Stimulated activated CD8-positive, alpha-beta memory T cell treated with anti-CD3 and anti-CD28 coated beads, Interleukin-15, amount 100 ng/mL, for 48 hours (primary cell): ENCODE measurements around the gene PPP1R10.
A peak's percentile ranks its signal among the peaks of the same experiment; 100 is the strongest.
"Not testable (repeated sequence)": the region's sequence is repeated elsewhere in the genome, so short reads cannot be mapped to it uniquely, and the experiment has no call there.

Experiments
- DNase-seq, 2 donors: peaks; one replicate each; pipeline ENCODE4 v3.0.0-alpha.2; 2020; ENCODE audit warnings: low read depth in 2 of 2

Gene PPP1R10

GRCh38 chr6:30616811-30617564, at the start of gene PPP1R10:
Gene PPP1R10 (minus strand): TSS chr6:30617243. CDS start chr6:30609944, 7,299 bp downstream.
- DNase-seq, result peak; percentile 97 to 98

DNA sequence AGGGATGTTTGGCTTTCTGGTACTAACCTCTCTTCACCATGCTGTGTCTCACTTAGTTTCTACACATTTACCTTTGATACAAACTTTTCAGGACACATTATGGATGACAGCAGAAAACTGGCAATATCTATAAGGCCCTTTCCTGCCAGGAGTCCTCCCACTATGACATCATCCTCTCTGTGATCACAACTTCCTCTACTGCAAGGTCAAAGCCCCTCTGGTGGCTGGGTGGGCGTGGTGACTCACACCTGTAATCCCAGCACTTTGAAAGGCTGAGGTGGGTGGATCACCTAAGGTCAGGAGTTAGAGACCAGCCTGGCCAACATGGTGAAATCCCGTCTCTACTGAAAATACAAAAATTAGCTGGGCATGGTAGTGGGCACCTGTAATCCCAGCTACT, 49.3 kb upstream of the PPP1R10 start:
- DNase-seq, result peak; percentile 50 to 53

DNA sequence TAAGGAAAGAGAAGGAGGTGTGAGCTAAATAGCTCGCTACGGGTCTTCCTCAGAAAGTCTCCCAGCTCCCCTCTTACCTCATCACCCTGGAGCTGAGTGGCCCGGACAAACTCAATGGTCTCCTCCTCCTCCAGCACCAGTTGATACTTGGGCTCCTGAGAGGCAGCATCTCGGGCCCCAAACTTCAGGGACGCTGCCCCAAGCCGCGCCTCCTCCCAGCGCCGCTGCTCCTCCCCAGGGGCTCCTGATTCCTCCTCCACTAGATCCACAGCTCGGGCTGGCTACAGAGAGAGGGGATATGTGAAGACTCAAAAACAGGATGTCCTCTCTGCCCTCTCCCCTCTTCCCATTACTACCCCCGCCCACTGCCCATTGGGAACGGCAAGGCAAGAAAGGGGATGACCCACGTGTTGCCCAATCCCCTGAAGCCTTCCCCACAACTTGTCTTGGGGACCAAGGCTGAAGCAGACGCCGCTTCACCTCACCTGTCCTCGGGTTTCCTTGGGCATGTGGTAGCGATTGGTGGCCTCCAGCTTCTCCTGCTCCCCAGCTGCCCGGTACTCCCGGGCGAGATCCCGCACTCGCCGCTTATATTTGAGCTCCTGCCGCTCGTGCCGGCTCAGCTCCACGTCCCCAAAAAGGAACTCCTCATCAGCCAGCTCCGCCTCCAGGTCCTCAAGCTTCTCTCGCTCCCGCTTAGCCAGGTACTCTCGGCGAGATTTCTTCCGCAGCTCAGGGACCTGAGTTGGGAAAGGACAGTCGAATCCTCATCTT, 48.1 kb upstream of the PPP1R10 start:
- no peak for DNase-seq

GRCh38 chr6:30657922-30658321, 40.9 kb upstream of the PPP1R10 start:
- not testable (repeated sequence) for DNase-seq

DNA sequence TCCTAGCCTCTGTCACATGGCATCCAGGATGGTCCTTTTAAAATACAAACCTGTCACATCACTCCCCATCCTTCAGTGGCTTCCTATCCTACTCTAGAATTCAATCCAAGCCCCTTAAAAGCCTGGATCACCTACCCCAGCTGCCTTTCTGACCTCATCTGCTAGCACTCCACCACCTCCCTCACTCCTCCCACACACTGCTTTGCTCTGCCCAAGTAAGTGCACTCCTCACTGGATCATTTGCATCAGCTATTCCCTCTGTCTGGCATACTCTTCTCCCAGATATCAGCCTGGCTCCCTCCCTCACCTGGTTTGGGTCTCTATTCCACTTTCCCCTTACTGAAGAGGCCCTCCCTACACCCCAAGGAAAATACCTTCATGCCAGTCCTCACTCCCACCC, 40.4 kb upstream of the PPP1R10 start:
- no peak for DNase-seq

GRCh38 chr6:30656513-30656912, 39.5 kb upstream of the PPP1R10 start:
- no peak for DNase-seq

- no peak for DNase-seq
Observed at GRCh38 chr6:30655743-30656094, 38.7 kb upstream of the PPP1R10 start.

DNA sequence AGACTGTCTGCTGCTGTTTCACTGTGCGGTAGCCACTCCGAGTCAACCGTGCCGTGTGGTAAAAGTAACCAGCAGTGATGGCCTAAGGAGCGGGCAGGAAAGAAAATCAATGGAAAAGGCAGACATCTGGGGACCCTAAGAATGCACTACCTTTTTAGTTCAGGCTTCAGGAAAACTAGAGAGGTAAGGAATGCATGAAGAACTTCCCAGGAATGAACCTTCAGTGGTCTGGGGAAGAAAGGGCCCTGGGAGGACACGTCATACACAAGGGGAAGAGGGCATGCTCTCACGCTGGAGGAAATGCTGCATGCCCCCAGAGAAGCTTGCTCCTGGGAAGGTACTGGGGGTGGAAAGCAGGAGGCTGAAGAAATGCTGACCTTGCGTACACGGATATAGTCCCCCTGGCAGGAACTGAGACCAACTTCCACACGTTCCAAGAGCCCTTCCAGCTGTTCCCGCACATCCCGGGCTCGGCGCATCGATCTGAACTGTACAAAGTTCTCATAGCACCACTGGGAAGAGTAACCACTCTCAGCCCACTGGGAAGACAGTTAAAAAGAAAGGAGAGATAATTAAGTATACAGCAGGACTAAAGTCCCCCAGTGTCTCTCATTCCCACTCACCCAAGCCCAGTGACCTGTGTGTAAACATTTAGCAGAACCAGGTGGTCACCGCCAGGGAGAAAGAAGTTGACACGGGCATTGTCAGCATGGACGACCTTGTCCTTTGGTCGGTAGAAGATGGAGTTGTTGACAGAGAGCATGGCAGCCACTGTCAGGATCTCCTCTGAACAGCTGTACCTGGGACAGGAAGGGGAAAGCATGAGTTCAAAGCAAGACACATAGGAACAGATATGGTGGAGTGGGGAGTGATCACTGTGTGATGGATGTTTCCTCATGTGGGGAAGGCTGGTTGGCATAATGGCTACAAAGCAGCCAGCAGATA, 38.0 kb upstream of the PPP1R10 start:
- DNase-seq, result no peak

GRCh38 chr6:30651143-30651542, 34.1 kb upstream of the PPP1R10 start:
- no peak for DNase-seq

GRCh38 chr6:30647242-30648116, 30.4 kb upstream of the PPP1R10 start:
- DNase-seq, result peak; percentile 74 to 80

GRCh38 chr6:30646450-30647241, 29.6 kb upstream of the PPP1R10 start, which contains the start of gene C6orf136:
Gene C6orf136 (plus strand): TSS chr6:30647133. CDS start chr6:30647232, 99 bp downstream.
- DNase-seq, result peak; percentile 87 to 88

DNA sequence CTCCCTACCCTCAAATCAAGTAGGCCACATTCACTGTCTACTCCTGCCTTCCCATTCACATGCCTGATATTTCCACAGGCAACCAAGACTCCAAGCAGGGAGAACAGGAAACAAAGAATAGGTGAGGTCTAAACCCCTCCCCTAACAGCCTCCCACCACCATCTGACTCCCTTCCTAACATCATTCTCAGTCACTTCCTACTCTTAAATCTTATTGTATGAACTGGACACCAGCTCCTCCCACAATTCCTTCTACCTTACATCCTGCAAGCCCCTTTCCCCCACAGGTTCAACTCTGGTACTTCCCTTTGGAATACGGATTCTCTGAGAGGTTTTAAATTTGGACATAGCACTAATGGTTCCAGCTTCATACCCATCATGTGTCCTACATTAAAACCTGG, 28.9 kb upstream of the PPP1R10 start:
- DNase-seq, result no peak

DNA sequence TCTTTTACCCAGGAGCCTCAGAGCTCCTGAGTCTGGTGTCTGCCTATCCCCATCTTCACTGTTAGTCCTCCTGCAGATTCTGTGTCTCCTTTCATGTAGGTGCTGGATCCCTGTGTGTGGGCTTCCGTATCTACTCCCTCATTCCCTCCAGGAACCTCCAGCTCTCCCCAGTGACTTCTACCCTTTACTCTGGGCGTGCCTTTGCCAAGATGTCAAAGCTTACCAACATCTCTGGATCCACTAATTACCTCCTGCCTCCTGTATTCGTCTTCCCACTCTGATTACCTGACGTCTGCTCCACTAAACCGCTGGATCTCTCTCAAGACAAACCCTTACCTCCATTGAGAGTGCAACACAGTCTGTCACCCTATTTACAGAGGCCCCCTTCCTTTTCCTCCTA, 27.7 kb upstream of the PPP1R10 start:
- DNase-seq, result no peak

DNA sequence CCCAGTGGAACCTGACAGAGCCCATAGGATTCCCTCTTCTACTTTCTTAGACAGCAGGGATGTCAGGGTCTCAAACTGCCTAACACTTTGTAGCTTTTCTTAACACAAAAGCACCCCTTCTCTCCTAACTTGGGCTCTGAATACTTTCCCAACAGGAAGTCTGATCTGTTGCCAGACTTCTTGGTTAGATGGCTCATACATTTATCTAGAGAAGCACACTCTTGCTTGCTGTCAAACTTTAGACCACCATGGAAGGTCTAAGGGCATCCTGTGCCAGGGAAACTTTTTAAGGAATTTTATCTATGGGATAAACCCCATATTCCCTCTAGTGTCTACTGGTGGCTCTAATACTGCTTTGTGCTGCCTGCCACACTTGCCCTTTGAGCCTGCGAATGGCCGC, 26.6 kb upstream of the PPP1R10 start:
- no peak for DNase-seq

DNA sequence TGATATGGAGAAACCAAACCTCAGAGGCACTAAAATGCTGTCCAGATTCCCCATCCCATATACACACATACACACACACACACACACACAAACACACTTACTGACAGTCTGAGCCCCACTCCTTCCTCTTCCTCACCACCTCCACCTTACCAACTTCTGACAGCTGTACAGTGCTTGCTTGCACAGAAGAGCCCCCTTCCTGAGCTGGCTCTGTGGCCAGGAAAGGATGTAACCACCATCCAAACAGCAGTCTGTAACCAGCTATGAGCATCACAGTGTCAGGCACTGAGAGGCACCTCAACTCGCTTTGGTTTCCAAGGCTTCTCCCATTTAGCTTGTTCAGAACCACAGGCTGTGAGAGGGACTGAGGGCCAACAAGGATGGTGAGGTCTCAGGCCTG, 24.0 kb upstream of the PPP1R10 start:
- no peak for DNase-seq

DNA sequence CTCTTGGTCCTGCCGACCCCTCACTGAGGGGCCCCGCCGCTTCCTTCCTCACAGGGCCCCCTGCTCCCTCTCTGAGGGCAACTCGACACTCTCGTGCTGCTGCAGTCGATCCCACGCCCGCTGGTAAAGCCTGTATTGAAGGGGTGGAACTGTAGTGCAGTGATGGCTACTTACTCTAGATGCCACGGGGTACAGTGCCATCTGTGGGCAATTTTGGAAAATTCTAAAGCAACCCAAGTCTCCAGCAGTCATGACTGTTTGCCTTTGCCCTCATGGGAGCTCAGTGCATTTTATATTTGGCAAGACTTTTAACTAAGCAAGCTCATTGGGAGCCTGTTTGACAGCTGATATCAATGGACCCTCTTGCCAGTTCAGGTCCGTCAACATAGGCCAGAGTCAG, 23.4 kb upstream of the PPP1R10 start:
- DNase-seq, result no peak

DNA sequence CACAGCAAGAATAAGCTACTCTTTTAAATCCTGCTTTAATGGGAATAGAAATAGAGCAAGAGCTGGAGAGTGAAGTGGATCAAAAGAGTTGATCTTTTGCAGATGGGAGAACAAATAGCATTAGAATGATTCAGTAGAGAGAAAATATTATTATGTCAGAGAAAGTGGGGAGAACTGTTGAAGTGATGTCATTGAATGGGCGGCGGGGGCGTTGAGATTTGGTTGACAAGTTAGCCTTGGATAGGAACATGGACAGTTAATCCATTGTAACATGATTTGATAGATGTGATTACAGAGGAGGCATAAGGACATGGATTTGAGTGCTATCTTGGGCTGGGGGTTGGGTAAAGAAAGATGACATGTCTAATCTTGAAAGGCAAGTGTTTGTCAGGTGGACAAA, 18.8 kb upstream of the PPP1R10 start:
- no peak for DNase-seq

DNA sequence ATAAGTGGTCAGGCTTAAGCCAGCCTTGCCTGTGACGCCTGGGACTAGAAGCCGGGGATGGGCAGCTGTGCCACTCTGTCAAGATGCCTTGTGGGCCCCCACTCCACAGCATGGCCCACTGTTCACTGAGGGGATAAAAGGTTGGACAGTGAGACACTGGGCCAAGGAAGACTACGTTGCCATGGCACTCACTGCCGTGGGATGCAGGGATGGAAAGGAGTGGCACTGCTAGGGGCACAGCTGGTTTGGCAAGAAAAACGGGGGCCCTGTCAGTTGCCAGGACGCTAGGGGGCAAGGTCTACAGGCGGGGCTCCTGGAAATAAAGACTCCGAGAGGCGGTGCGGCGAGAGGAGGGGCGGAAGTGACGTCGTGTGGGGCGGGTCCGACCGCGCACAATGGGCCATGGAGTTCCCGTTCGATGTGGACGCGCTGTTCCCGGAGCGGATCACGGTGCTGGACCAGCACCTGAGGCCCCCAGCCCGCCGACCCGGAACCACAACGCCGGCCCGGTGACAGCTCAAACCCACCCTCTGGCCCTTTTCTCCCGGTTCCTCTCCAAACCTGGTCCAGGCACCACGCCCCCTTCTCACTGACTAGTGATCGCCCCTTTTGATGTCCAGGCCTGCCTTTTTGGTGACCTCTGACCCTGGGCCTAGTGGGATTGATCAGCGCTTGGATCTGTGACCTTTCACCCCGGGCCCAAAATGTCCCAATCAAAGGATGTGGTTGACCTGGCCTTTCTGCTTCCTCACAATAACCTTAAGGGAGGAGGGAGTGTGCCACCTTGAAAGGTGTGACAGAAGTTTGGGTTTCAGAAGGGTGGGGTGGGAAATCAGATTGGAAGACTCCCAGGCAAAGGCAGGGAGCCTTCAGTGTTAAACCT, 9.7 kb upstream of the PPP1R10 start, which contains the start of gene ATAT1:
Gene ATAT1 (plus strand): TSS at position 391 of the 883 bp plus-strand sequence.
- peak; percentile 78 to 81 for DNase-seq

- no peak for DNase-seq
Observed at GRCh38 chr6:30625511-30625910, 8.5 kb upstream of the PPP1R10 start.
